Measurements from ENCODE around the gene ZIC1.

DNA sequence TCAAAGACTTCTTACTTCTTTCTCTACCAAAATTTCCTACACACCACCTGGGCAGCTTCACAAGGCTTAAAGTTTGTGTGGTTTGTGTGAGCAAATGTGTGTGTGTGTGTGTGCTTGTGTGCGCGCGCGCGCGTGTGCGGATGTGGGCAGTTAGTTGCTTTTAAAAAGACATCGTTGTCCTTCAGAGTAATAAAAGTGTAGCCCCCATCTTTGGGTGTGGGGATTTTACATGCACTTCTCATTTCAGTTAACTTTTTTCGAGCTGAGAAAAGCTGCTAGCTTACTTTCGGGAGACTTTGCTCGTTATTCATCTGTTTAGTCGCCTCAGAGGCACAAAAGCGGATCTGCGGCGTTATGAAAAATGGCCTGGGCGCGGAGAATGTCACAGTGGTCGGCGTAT, 38.8 kb upstream of the ZIC1 start:
- TF ChIP-seq, protein P1, sequence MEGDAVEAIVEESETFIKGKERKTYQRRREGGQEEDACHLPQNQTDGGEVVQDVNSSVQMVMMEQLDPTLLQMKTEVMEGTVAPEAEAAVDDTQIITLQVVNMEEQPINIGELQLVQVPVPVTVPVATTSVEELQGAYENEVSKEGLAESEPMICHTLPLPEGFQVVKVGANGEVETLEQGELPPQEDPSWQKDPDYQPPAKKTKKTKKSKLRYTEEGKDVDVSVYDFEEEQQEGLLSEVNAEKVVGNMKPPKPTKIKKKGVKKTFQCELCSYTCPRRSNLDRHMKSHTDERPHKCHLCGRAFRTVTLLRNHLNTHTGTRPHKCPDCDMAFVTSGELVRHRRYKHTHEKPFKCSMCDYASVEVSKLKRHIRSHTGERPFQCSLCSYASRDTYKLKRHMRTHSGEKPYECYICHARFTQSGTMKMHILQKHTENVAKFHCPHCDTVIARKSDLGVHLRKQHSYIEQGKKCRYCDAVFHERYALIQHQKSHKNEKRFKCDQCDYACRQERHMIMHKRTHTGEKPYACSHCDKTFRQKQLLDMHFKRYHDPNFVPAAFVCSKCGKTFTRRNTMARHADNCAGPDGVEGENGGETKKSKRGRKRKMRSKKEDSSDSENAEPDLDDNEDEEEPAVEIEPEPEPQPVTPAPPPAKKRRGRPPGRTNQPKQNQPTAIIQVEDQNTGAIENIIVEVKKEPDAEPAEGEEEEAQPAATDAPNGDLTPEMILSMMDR (conservative IDR thresholded peaks at IDR 0.05; ENCODE audit: low read depth, low read length) = no peak
- no peak for TF ChIP-seq EZH2 (IDR thresholded peaks at IDR 0.05; ENCODE audit: low read length, unreplicated experiment)
